A549 treated with AZD9567 at 1 μM for 4 hours (cell line): ENCODE results near the gene SLFN11. TPM values are rescaled to one million over a fixed set of nuclear protein-coding genes. Genes with fewer than 3 reads are reported as not detected.

Experiments
- total RNA-seq: library from RNA; stranded (reverse); fragments of 200-300 nt; extraction: Qiagen RNA extraction; gene quantifications from 5 replicates; pipeline ENCODE4 v1.2.3, GENCODE V29; 2022; ENCODE audit not compliant: insufficient read depth

The SLFN11 gene, protein sequence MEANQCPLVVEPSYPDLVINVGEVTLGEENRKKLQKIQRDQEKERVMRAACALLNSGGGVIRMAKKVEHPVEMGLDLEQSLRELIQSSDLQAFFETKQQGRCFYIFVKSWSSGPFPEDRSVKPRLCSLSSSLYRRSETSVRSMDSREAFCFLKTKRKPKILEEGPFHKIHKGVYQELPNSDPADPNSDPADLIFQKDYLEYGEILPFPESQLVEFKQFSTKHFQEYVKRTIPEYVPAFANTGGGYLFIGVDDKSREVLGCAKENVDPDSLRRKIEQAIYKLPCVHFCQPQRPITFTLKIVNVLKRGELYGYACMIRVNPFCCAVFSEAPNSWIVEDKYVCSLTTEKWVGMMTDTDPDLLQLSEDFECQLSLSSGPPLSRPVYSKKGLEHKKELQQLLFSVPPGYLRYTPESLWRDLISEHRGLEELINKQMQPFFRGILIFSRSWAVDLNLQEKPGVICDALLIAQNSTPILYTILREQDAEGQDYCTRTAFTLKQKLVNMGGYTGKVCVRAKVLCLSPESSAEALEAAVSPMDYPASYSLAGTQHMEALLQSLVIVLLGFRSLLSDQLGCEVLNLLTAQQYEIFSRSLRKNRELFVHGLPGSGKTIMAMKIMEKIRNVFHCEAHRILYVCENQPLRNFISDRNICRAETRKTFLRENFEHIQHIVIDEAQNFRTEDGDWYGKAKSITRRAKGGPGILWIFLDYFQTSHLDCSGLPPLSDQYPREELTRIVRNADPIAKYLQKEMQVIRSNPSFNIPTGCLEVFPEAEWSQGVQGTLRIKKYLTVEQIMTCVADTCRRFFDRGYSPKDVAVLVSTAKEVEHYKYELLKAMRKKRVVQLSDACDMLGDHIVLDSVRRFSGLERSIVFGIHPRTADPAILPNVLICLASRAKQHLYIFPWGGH
- total RNA-seq: 4.5 to 6.4 TPM (median 5.8 TPM) in 5 replicates

DNA sequence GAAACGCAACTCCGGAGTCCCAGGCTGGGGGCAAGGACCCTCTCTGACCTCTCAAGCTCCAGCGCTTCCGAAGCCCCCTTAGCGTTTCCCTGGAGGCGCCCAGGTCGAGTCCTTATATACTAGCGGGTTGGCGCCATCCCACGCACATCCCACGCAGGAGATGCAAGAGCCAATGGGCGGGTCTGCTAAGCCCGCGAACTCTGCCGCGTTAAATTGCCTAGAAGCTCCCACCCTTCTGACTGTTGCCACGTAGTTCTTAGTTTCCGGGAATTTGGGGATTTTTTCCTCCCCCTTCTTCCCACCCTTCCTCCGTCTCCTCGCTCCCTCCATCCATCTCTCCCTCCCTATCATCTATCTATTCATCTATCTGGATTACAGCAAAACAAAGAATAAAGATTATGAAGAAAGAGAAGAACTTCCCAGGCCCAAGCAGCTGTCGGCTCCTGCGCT, at the start of gene SLFN11:
SLFN11 (minus strand) TSS at position 88 of the 450 bp plus-strand sequence. CDS start 9,814 bp downstream, outside the sequence.

Other genes starting within 250 kb of the SLFN11 start
- 33.9 to 36.9 TPM (median 36.6 TPM) in 5 replicates for gene NLE1, start 231.3 kb downstream of the SLFN11 start, total RNA-seq
- gene UNC45B, start 225.8 kb downstream of the SLFN11 start, total RNA-seq: not detected in 5 replicates
- gene SLC35G3, start 179.2 kb downstream of the SLFN11 start, total RNA-seq: not detected in 5 replicates
- 3.7 to 4.6 TPM (median 3.9 TPM) in 5 replicates for gene SLFN5, start 130.5 kb downstream of the SLFN11 start, total RNA-seq
- 0.05 to 0.09 TPM (median 0.06 TPM) in 3 of 5 replicates, not detected in the others for gene SLFN12, start 58.9 kb upstream of the SLFN11 start, total RNA-seq
- gene SLFN13, start 75.1 kb upstream of the SLFN11 start, total RNA-seq: 3.5 to 12.8 TPM (median 3.9 TPM) in 5 replicates
- 0.26 TPM in 1 of 5 replicates, not detected in the others for gene SLFN12L, start 164.1 kb upstream of the SLFN11 start, total RNA-seq
- not detected in 5 replicates for gene SLFN14, start 187.2 kb upstream of the SLFN11 start, total RNA-seq
- gene PEX12, start 204.9 kb upstream of the SLFN11 start, total RNA-seq: 6.9 to 11.1 TPM (median 8.4 TPM) in 5 replicates
- 121 to 158 TPM (median 130 TPM) in 5 replicates for gene AP2B1, start 213.7 kb upstream of the SLFN11 start, total RNA-seq